ENCODE measurements around the gene TIGD4. TPM values are rescaled to one million over a fixed set of nuclear protein-coding genes. Genes with fewer than 3 reads are reported as not detected.

TIGD4 gene
- not detected for polyA plus RNA-seq (2012; ENCODE audit: insufficient read depth, insufficient read length, low read depth)

- Histone ChIP-seq H3K9me3 (no peaks in the 10 kb centered on the region), H3K4me3 (ENCODE audit: low read depth, low read length) (peak within 1 kb of the TSS; percentile 88), H3K27me3 (no peaks in the 10 kb centered on the region), H3K4me1 (peaks cover 5% of the 10 kb centered on the region), H3K36me3 (no peaks in the 10 kb centered on the region)
- DNase-seq: peak; percentile 98
- TF ChIP-seq, protein P1, sequence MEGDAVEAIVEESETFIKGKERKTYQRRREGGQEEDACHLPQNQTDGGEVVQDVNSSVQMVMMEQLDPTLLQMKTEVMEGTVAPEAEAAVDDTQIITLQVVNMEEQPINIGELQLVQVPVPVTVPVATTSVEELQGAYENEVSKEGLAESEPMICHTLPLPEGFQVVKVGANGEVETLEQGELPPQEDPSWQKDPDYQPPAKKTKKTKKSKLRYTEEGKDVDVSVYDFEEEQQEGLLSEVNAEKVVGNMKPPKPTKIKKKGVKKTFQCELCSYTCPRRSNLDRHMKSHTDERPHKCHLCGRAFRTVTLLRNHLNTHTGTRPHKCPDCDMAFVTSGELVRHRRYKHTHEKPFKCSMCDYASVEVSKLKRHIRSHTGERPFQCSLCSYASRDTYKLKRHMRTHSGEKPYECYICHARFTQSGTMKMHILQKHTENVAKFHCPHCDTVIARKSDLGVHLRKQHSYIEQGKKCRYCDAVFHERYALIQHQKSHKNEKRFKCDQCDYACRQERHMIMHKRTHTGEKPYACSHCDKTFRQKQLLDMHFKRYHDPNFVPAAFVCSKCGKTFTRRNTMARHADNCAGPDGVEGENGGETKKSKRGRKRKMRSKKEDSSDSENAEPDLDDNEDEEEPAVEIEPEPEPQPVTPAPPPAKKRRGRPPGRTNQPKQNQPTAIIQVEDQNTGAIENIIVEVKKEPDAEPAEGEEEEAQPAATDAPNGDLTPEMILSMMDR (IDR thresholded peaks at IDR 0.05; ENCODE audit: low read depth, low read length): peak; percentile 46
These were observed at the start of gene TIGD4, which contains the start of gene ARFIP1 for GRCh38 chr4:152779513-152780266. Gene TIGD4 (minus strand): TSS chr4:152779730. CDS start chr4:152771004, 8,726 bp downstream. Gene ARFIP1 (plus strand): TSS chr4:152779954. CDS start chr4:152829634, 49,680 bp downstream.

DNA sequence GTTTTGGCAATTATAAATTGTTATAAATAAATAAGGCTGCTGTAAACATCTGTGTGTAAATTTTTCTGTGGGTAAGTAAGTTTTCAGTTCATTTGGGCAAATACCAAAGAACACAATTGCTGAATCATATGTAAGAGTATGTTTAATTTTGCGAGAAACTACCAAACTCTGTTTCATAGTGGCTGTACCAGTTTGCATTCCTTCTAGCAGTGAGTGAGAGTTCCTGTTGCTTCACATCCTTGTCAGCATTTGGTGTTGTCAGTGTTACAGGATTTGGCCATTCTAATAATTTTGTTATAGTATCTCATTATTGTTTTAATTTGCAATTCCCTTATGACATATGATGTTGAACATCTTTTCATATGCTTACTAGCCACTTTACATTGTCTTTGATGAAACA lies 48.6 kb upstream of the TIGD4 start:
- Histone ChIP-seq H3K4me1 (no peaks in the 10 kb centered on the region), H3K27me3 (no peaks in the 10 kb centered on the region), H3K9me3 (no peaks in the 10 kb centered on the region), H3K36me3 (peaks cover 6% of the 10 kb centered on the region; the same call in 1 of the 2 replicates), H3K4me3 (ENCODE audit: low read depth, low read length) (no peak overlapping the region)
- TF ChIP-seq, protein P1 (IDR thresholded peaks at IDR 0.05; ENCODE audit: low read depth, low read length): no peak
- DNase-seq: no peak

GRCh38 chr4:152825336-152825735 lies 45.8 kb upstream of the TIGD4 start:
- TF ChIP-seq, protein P1 (IDR thresholded peaks at IDR 0.05; ENCODE audit: low read depth, low read length): no peak
- Histone ChIP-seq H3K27me3 (no peaks in the 10 kb centered on the region), H3K4me3 (ENCODE audit: low read depth, low read length) (no peak overlapping the region), H3K4me1 (no peaks in the 10 kb centered on the region), H3K36me3 (no peaks in the 10 kb centered on the region), H3K9me3 (no peaks in the 10 kb centered on the region)
- DNase-seq: no peak

DNA sequence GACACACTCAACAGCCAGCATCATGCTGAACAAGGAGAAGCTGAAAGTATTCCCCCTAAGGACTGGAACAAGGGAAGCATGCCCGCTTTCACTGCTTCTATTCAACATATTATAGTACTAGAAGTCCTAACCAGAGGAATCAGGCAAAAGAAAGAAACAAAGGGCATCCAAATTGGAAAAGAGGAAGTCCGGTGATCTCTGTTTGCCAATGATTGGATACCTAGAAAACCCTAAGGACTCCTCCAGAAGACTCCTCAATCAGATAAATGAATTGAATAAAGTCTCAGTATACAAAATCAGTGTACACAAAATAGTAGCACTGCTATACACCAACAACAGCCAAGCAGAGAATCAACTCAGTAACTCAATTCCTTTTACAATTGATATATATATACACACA lies 45.0 kb upstream of the TIGD4 start:
- Histone ChIP-seq H3K9me3 (no peaks in the 10 kb centered on the region), H3K4me1 (no peaks in the 10 kb centered on the region), H3K4me3 (ENCODE audit: low read depth, low read length) (no peak overlapping the region), H3K27me3 (no peaks in the 10 kb centered on the region), H3K36me3 (no peaks in the 10 kb centered on the region; the same call in 1 of the 2 replicates)
- no peak for DNase-seq
- TF ChIP-seq, protein P1 (IDR thresholded peaks at IDR 0.05; ENCODE audit: low read depth, low read length): no peak

DNA sequence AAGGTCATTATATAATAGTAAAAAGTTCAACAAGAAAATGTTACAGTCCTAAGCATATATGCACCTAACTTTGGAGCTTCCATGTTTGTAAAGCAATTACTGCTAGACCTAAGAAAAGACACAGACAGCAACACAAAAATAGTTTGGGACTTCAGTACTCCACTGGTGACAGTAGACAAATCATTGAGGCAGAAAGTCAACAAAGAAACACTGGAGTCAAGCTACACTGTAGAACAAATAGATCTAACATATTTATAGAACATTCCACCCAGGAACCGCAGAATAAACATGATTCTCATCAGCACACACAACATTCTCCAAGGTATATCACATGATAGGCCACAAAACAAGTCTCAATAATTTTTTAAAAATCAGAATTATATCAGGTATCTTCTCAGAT lies 42.8 kb upstream of the TIGD4 start:
- H3K36me3 ChIP-seq: no peaks in the 10 kb centered on the region; the same call in 1 of the 2 replicates
- H3K4me3 ChIP-seq (ENCODE audit: low read depth, low read length): no peak overlapping the region
- no peaks in the 10 kb centered on the region; the same call in 1 of the 2 replicates for H3K9me3 ChIP-seq
- DNase-seq: no peak
- TF ChIP-seq, protein P1 (IDR thresholded peaks at IDR 0.05; ENCODE audit: low read depth, low read length): no peak
- H3K4me1 ChIP-seq: no peaks in the 10 kb centered on the region
- no peaks in the 10 kb centered on the region for H3K27me3 ChIP-seq

DNA sequence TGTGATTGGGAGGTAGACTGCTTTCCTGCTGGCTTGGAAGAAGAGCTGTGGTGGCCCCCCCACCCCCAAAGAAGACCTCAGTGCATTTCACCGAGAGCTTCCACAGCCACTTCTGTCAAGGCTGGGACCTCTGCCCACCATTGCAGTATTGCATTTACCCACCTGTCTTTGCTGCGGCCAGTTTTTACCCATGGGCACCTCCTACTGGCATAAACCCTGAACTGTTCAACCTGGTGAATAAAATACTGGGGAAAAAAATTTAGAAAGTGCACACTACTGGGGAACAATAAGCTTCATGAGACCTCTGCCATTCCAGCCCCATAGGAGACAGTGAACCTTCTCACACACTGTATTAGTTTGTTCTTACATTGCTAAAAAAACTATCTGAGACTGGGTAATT lies 40.5 kb upstream of the TIGD4 start:
- TF ChIP-seq, protein P1 (IDR thresholded peaks at IDR 0.05; ENCODE audit: low read depth, low read length): 0 out of 2 replicates have a peak, but pooled peaks have one; percentile 7
- Histone ChIP-seq H3K4me3 (ENCODE audit: low read depth, low read length) (no peak overlapping the region), H3K9me3 (no peaks in the 10 kb centered on the region; the same call in 1 of the 2 replicates), H3K36me3 (no peaks in the 10 kb centered on the region; the same call in 1 of the 2 replicates), H3K4me1 (no peaks in the 10 kb centered on the region), H3K27me3 (no peaks in the 10 kb centered on the region)
- no peak for DNase-seq

Measured in BE2C (cell line).